Eye (tissue), 1 donor: ENCODE measurements around the gene PROC.

Source experiments
- DNase-seq: peaks from one replicate; pipeline ENCODE4 v3.0.0-alpha.2; 2015

PROC gene

DNA sequence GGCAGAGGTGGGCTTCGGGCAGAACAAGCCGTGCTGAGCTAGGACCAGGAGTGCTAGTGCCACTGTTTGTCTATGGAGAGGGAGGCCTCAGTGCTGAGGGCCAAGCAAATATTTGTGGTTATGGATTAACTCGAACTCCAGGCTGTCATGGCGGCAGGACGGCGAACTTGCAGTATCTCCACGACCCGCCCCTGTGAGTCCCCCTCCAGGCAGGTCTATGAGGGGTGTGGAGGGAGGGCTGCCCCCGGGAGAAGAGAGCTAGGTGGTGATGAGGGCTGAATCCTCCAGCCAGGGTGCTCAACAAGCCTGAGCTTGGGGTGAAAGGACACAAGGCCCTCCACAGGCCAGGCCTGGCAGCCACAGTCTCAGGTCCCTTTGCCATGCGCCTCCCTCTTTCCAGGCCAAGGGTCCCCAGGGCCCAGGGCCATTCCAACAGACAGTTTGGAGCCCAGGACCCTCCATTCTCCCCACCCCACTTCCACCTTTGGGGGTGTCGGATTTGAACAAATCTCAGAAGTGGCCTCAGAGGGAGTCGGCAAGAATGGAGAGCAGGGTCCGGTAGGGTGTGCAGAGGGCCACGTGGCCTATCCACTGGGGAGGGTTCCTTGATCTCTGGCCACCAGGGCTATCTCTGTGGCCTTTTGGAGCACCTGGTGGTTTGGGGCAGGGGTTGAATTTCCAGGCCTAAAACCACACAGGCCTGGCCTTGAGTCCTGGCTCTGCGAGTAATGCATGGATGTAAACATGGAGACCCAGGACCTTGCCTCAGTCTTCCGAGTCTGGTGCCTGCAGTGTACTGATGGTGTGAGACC, at the start of gene PROC:
Gene PROC, plus strand, starts transcription at position 128 of the 812 bp plus-strand sequence. CDS start 1,516 bp downstream, outside the sequence.
- DNase-seq: no peak

DNA sequence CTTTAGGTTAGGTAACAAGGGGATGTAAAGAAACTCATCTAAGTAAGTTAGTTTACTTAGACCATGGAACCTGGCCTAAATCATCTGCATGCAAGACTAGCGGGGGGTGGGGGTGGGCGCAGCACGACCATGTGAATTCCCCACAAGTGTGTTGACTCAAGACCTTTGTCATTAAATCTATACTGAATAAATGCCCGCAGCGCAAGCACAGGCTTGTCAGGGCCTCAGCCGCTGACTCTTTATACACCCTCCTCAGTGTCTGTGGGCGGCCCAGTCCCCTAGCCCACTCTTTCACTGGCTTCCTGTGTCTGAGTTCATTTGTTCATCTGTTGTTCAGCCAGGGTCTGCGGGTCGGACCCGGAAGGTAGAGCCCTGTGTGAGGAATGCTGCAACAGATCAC, 48.2 kb upstream of the PROC start:
- no peak for DNase-seq

DNA sequence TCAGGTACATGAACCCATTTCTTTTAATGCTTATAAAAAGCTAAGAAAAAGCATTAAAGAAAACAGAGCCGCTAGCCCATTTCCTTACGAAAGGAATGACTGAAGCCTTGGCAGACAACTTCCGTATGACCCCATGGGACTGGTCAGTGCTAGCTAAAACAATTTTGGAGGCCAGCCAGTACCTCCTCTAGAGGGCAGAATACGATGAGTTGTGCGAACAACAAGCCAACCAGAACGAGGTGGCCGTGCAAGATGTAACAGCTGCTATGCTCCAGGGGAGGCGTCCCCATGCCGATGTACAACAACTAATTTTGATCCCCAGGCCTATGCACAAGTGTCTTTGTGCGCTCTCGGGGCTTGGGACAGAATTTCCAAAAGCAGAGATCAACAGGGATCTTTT, 47.2 kb upstream of the PROC start:
- DNase-seq: no peak

DNA sequence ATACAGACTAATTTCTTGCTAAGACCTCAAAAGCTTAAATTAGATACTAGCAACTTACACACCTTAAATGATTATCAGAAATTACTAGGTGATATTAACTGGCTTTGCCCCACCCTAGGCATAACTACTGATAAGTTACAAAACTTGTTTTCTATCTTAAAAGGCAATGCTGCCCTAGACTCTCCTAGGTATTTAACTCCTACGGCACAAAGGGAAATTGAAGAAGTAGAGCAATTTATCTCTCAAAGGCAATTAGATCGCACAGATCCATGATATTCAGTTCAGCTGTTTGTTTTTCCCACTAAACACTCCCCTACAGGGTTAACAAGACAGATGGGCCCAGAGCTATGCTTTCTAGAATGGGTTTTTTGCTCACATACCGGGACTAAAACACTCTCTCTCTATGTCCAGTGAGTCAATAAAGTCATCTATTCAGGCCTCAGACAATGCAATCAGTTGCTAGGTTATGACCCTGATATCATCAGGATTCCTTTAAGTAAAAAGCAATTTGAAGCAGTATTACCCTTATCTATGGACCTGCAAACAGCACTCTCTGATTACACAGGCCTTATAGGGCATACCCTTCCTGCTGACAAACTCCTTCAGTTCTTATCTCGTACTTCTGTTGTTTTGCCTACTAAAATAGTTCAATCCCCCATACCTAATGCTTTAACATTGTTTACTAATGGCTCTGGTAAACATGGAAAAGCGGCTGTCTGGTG, 44.7 kb upstream of the PROC start:
- DNase-seq: no peak

DNA sequence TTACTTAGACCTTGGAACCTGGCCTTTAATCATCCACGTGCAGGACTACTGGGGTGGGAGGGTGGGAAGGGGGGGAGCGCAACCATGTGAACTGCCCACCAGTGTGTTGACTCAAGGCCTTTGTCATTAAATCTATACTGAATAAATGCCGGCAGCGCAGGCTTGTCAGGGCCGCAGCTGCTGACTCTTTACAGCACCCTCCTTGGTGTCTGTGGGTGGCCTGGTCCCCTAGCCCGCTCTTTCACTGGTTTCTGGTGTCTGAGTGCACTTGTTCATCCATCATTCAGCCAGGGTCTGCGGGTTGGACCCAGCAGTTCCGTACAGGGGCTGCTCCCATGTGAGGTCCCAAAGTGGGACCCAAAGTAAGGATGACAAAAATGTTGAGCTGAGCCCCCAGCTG, 42.0 kb upstream of the PROC start:
- DNase-seq: no peak

DNA sequence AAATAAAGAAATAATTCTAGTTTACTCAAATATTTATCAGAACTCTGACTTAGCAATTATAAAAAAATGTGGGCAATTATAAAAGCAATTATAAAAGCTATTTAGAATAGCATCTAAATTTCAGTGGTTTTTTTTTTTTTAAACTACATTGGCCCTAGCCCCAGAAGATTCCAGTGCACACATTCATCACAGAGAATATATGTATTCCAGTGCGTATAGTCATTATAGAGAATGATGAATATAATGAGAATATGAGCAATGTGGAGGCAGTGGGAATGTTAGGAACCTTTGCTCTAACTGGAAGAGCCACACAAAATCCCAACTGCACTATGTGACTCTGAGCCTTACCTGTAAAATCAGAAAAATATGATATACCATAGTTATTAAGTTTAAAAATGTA, 41.0 kb upstream of the PROC start:
- DNase-seq: no peak

DNA sequence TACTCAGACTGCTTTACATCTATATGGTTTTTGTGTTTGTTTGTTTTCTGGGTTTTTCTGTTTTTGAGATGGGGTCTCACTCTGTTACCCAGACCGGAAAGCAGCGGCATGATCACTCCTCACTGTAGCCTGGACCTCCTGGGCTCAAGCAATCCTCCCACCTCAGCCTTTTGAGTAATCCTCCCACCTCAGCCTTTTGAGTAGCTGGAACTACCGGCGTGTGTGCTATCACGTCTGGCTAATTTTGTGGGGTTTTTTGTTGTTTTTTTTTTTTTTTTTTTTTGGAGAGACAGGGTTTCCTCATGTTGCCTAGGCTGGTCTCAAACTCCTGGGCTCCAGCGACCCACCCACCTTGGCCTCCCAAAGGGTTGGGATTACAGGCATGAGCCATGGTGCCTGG, 39.5 kb upstream of the PROC start:
- DNase-seq: no peak

DNA sequence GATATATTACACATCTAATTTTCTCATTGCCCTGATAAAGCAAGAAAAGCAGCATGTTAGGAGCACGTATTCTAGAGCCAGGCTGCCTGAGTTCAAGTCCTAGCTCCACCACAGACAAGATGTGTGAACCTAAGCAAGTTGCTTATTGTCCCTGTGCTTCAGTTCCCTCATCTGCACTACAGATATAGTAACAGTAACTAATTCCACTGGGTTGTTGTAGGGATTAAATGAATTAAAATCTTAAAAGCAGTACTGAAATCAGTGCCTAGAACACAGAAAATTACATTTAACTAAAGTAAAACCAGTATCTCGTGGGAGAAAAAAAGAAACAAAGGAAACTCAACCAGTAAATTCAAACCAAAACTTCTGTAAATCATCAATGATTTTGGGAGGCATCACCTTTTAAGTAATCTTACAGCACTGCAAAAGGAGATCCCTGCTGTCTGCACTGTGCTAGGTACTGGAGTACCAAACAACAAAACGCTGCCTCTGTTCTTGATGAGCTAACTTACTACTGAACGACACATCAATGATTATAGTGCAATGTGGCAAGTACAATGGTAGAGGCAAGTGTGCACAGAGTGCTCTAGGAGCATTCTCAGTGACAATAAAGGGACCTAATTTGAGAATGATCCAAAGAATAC, 38.4 kb upstream of the PROC start:
- no peak for DNase-seq

DNA sequence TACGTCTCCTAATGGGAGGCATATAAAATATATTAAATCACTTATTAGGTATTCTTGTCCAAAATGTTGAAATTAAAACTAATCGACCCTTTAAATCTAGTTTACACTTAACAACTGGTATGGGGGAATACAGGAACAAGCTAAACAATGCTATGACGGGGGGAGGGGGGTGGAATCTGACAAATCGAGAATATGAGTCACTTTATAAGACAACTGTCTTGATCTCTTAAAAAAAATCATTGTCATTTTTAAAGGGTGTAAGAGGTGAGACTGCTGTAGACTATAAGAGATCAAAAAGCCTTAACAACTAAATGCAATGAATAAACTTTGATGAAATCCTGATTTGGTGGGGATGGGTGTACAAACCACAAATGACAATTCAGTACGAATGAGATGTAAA, 36.5 kb upstream of the PROC start:
- DNase-seq: no peak

DNA sequence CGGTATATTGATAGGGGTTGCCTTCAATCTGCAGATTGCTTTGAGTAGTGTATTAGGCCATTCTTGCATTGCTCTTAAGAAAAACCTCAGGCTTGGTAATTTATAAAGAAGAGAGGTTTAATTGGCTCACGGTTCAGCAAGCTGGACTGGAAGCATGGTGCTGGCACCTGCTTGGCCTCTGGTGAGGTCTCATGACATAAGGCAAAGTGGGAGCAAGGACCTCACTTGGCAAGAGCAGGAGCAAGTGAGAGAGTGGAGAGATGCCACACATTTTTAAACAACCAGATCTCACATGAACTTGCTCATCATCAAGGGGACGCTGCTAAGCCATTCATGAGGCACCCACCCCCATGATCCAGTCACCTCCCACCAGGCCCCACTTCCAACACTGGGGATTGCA, 35.4 kb upstream of the PROC start:
- DNase-seq: no peak

DNA sequence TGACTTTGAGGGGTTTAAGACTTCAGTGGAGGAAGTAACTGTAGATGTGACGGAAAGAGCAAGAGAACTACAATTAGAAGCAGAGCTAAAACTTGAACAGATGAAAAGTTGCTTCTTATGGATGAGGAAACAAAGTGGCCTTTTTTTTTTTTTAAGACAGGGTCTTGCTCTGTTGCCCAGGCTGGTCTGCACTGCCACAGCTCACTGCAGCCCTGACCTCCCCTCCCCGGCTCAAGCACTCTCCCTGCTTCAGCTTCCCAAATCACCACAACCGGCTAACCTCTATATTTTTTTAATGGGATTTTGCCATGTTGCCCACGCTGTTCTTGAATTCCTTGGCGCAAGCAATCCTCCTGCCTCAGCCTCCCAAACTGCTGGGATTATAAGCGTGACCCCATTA, 33.7 kb upstream of the PROC start:
- DNase-seq: no peak

DNA sequence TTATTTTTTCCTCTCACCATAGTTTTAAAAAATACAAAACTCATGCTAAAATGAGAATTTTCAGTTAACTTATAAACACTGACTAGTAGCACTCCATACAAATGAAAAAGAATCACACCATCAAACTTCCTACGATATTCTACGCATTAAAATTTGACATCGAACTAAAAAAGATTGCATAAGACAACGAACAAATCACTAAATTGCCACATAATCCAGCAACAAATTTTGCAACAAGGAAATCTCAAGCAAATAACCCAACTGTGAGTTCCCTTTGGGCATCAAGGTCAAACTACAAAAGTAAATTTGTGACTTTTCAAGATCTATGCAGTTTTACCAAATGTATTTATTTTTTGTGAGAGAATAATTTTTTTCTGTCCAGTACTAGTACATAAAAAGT, 32.0 kb upstream of the PROC start:
- no peak for DNase-seq

DNA sequence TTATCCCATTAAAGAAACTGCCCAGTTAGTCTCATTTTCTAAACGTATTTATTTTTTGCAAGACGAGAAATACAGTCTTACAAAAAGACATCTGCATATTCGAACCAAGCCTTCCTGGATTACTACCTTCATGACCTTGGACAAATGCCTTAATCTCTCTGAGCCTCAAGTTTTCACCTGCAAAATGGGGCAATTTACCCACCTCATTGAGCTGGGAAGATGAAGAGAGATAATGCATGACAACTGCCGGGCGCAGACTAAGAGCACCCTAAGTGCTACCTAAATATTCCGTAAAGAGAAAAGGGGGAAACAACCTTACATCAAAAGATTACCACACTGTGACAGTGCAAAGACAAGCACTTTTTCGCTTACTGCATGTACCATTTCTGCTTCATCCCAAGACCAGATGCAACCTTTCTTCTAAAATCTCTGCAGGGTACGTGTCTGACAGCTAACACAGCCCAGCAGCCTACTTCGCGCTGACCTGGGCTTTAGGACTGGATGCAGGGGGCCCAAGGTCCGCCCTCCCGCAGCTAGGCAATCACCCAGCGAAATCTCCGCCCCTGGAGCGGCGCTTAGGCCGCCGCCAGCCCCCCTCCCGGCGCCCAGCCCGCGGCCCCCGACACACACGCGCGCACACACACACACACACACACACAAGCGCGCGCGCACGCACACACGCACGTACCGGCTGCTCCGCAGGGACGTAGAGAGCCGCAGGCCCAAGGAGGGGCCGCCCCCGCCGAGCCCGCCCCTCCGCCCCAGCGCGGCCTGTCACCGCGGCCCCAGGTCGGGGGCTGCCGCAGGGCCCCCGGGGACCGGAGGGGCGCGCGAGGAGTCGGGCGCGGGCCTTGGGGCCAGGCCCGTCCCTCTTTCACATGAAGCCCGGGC, 31.2 kb upstream of the PROC start:
- peak; percentile 95 for DNase-seq

DNA sequence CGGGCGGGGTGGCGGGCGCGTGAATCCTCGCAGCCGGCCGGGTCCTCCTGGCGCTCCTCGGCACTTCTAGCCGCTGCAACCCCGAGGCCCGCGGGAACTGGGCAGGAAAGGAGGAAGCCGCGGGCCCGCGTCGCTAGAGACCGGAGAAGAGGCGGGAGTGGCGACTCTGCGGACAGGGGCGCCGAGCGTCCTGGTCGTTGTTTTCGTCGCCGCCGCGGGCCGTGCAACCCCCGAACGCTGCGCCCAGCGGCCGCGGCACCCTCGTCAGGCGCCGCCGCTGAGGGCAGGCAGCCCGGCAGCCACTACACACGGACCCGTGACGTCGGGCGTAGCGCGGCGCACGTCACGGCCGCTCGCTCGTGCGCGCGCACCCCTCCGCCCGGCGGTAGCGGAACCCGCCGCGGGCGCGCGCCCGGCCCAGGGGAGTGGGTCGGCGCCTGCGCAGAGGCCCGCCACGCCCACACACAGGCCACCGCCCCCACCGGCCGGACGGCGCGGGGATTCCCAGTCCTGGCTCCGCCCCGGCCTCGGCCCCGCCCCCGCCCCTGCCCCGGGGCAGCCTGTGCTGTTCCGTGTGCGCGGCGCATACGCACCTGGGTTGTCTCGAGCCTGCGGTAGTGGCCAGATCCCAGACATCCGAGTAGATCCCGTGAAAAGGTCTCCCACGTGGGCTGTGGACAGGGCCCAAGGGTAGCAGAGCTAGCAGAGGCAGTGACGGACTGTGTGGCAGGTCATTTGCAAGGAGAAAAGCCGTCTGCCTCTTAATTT, 30.4 kb upstream of the PROC start, which contains the start of gene MAP3K2:
Gene MAP3K2, minus strand, starts transcription at position 321 of the 768 bp plus-strand sequence. CDS start 44,846 bp downstream, outside the sequence.
- DNase-seq: peak; percentile 97

DNA sequence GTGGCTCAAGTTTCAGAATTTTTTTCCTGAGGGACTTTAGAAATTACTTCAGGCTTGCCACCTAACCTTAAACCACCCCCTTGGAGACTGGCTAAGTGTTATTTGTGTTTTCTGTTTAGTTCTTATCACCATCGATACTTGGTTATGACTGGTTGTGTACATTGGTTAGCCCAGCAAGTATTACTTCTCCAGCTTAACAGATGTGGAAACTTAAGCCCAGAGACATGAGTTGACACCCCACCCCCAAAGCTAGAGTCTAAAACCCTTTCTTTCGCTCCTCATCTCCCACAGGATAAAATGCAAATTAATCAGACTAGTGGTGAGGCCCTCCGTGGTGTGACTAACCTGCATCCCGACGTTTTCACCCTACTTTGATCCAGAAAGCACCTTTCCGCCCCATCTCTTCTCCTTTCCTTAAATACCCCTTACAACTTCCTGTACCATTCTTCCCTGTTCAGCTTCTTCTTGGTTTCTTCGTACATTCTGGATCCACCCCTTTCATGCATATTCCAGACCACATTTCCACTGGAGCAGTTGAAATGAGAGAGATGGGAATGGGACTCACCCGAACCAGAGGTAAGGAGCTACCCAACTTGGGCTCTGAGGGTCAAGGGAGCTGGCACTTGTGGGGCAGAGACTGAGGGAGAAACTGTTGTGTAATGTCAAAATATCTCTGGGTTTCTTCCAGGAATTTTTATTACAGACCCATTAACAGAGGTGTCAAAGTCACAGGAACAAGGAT, 29.6 kb upstream of the PROC start:
- DNase-seq: no peak

DNA sequence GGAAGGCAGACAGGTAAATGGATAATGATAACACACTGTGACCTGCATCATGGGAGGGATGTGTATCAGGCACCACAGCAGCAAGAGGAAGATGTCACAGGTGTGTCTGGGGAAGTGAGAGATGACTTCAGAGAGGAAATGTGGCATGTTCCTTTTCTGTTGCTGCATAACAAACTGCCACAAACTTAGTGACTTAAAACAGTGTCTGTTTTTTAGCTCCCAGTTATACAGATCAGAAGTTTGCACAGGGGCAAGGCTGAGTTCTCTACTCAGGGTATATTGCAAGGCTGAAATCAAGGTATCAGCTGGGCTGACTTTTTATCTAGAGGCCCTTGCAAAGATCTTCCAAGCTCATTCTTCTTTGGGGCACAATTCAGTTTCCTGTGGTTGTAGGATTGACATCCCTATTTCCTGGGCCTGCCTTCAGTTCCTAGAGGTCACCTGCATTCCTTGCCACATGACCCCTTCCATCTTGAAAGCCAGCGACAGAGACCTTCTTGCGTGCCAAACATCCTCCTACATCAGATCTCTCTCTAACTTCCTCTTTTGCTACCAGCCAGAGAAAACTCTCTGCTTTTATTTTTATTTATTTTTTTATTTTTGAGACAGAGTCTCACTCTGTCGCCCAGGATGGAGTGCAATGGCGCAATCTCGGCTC, 28.3 kb upstream of the PROC start:
- no peak for DNase-seq

DNA sequence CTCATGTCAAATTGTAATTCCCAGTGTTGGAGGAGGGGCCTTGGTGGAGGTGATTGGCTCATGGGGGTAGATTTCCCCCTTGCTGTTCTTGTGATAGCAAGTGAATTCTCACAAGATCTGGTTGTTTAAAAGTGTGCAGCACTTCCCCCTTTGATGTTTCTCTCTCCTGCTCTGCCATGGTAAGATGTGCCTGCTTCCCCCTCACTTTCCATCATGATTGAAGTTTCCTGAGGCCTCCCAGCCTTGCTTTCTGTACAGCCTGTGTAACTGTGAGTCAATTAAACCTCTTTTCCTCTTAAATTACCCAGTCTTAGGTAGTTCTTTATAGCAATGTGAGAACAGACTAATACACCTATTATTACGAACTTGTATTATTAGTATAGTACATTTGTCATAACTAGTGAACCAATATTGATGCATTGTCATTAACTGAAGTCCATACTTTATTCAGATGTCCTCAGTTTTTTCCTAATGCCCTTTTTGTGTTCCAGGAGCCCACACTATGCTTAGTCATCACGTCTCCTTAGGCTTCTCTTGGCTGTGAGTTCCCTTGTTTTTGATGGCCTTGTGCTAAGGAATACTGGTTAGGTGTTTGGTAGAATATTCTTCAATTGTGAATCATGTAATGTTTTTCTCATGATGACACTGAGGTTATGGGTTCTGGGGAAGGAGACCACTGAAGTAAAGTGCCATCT, 25.9 kb upstream of the PROC start:
- DNase-seq: no peak

DNA sequence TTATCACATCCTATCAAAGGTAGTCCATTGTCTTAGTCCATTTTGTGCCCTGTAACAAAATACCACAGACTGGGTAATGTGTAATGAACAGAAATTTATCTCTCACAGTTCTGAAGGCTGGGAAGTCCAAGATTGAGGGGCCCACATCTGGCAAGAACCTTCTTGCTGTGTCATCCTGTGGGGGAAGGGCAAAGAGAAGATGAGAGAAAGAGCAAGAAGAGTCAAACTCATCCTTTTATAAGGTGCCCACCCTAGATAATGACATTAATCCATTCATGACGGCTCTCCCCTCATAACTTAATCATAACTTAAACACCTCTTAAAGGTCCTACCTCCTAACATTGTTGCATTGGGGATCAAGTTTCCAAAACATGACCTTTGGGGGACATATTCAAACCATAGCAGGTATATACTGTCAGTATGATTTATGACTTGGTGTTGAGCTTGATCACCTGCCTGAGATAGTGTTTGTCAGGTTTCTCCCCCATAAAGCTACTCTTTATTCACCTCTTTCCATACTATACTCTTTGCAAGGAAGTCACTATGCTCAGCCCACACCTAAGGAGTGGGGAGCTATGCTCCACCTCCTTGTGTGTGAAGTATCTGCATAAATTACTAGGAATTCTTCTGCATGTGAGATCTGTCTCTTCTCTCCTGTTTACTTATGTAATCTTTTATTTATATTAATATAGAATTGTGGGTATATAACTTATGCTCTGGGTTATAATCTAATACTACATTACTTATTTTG, 25.2 kb upstream of the PROC start:
- DNase-seq: no peak

DNA sequence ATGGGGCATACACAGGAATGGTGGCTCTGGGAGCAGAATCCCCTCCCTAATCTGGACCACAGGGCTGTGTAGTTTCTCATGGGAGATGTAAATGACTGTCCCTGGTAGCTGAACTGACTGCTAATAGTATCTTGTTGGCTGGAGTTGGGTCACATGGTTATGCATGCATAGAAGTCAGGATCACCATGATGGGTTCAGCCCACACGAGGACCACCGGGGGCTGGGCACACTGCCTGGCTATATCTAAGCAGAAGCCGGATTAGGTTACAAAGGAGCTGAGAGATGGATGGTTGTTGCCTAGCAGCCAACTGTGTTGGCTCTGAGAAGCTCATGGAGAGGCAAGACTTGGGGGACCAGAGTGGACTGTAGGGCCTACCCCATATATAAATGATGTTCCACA, 23.7 kb upstream of the PROC start:
- no peak for DNase-seq
